Right hindlimb (tissue), 1 donor: Measurements from ENCODE around the gene INHA.
A peak's percentile ranks its signal among the peaks of the same experiment; 100 is the strongest.

Source experiments
- DNase-seq: peaks from one replicate; pipeline ENCODE4 v3.0.0-alpha.2; 2018

Gene INHA

GRCh38 chr2:219572237-219573001, at the start of gene INHA:
INHA (plus strand) TSS chr2:219572310; CDS start chr2:219572375, 65 bp downstream.
- no peak for DNase-seq

- no peak for DNase-seq
These were observed 49.0 kb upstream of the INHA start for GRCh38 chr2:219523031-219523671.

- no peak for DNase-seq
These were observed 47.3 kb upstream of the INHA start for GRCh38 chr2:219524817-219525216.

- DNase-seq = no peak
These were observed 46.4 kb upstream of the INHA start for GRCh38 chr2:219525533-219526232.

- no peak for DNase-seq
These were observed 45.6 kb upstream of the INHA start for GRCh38 chr2:219526320-219527075.

- no peak for DNase-seq
These were observed 45.1 kb upstream of the INHA start for GRCh38 chr2:219527076-219527394.

GRCh38 chr2:219527472-219527871, 44.6 kb upstream of the INHA start:
- DNase-seq = no peak

- DNase-seq = peak; percentile 90
These were observed 41.8 kb upstream of the INHA start for GRCh38 chr2:219530048-219530963.

GRCh38 chr2:219531639-219532377, 40.3 kb upstream of the INHA start:
- no peak for DNase-seq

GRCh38 chr2:219532378-219532649, 39.8 kb upstream of the INHA start:
- no peak for DNase-seq

GRCh38 chr2:219533930-219534661, 38.0 kb upstream of the INHA start:
- DNase-seq = no peak

GRCh38 chr2:219536425-219536824, 35.7 kb upstream of the INHA start:
- no peak for DNase-seq

GRCh38 chr2:219536967-219537366, 35.1 kb upstream of the INHA start:
- no peak for DNase-seq

GRCh38 chr2:219537657-219538488, 34.2 kb upstream of the INHA start:
- DNase-seq = no peak

- DNase-seq = peak; percentile 72
These were observed 33.6 kb upstream of the INHA start for GRCh38 chr2:219538504-219538951.

- DNase-seq = no peak
These were observed 32.9 kb upstream of the INHA start for GRCh38 chr2:219538956-219539788.

GRCh38 chr2:219539926-219540678, 32.0 kb upstream of the INHA start:
- DNase-seq = no peak
